Measurements from ENCODE around the gene HOXA11.

DNA sequence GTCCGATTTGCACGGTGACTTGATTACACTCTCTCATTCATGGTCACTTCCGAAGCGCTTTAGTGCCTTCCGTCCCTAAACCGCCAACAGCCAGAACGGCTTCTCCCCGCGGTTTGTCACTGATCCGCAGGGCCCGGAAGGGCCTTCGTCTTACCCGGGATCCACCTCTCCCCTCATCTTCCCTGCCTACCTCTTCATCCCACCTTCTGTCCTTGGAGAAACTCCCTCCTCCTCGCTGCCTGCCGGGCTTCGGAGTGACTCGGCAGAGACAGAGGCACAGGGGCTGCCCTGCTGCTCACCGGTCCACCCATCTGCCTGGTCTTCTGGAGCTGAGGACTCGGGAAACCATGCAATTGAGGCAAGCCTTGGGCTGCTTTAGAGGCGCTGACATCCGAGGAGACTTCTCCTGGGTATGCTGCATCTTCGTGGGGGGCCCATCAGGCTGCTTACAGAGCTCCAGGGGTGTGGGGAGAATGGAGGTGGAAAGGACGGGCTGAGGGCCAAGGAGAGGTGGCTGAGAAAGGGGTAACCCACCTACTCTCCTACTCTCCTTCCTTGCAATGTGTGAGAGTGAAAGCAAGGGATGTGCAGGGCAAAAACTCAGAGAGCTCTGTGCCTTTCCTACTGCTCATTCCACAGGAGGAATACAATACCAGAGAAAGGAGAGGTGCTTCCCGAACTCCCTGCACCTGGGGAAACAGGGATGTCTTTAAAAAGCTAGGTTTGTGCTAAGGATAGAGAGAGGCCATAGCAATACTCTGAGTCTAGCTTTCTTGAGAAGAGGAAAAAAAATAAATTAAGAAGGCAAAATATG is 1.0 kb upstream of the HOXA11 start:
- TF ChIP-seq CTCF (IDR thresholded peaks at IDR 0.05; ENCODE audit: low read depth, low read length, poor library complexity, severe bottlenecking): no peak
- TF ChIP-seq EZH2phosphoT487 (IDR thresholded peaks at IDR 0.05; ENCODE audit: borderline replicate concordance, low read length): no peak

Data from DOHH2 (cell line).